Suprapubic skin (tissue), 3 donors: ENCODE measurements around the gene PFKFB4.

Experiments used
- CTCF ChIP-seq, 2 donors: fragments of 200-600 bp in 1 of 2; fragments of 450-650 bp in 1 of 2; sonication (generic) in 1 of 2; IDR thresholded peaks; one replicate each; pipeline ENCODE4 v1.5.1; 2016 to 2019; ENCODE audit warnings: antibody characterized with exemption in 2 of 2, mild to moderate bottlenecking in 1 of 2, moderate library complexity in 1 of 2
- POLR2AphosphoS5 ChIP-seq, 3 donors: sonication (generic); formaldehyde crosslinking; IDR thresholded peaks; one replicate each; pipeline ENCODE4 v1.6.1; 2017; ENCODE audit warnings: antibody characterized with exemption in 3 of 3

- no peak for TF ChIP-seq CTCF (IDR thresholded peaks at IDR 0.05)
- TF ChIP-seq POLR2AphosphoS5 (IDR thresholded peaks at IDR 0.05), result no peak
Measured at GRCh38 chr3:48569808-48570450, 13.3 kb upstream of the PFKFB4 start.
